LNCaP clone FGC (cell line): ENCODE measurements around the gene ANAPC15.
"Not testable (repeated sequence)": the region's sequence is repeated elsewhere in the genome, so short reads cannot be mapped to it uniquely, and the experiment has no call there.

Experiments
- DNase-seq: peaks from one replicate; pipeline ENCODE4 v3.0.0-alpha.2; 2011; ENCODE audit warnings: low read depth
- H3K4me3 ChIP-seq: 2 replicates; pipeline ENCODE4 v1.5.1; 2011; ENCODE audit warnings: mild to moderate bottlenecking, low read depth, low read length, control low read depth
- TF ChIP-seq, protein P1 (sequence below): IDR thresholded peaks from 2 replicates; pipeline ENCODE4 v1.5.1; 2012; ENCODE audit warnings: mild to moderate bottlenecking; ENCODE audit not compliant: control insufficient read depth, insufficient read depth; ENCODE audit errors: extremely low read depth

Gene ANAPC15

DNA sequence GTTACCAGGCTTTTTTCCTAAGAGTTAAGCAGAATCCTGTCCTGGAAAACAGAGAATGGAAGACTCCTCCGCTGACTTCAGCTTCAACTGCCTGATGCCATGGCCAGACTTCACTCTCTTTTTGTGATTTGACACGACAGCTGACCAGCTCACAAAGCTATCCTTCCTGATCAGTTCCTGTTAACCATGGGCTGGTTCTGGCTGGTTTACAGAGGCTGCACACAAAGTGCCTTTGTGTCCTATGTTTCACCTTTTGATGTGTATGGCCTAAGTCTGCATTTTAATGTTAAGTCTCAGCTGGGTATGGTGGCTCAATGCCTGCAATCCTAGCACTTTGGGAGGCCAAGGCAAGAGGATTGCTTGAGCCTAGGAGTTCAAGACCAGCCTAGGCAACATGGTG, 34.1 kb upstream of the ANAPC15 start:
- no peak for DNase-seq
- no peak overlapping the region for H3K4me3 ChIP-seq
- TF ChIP-seq, protein P1, sequence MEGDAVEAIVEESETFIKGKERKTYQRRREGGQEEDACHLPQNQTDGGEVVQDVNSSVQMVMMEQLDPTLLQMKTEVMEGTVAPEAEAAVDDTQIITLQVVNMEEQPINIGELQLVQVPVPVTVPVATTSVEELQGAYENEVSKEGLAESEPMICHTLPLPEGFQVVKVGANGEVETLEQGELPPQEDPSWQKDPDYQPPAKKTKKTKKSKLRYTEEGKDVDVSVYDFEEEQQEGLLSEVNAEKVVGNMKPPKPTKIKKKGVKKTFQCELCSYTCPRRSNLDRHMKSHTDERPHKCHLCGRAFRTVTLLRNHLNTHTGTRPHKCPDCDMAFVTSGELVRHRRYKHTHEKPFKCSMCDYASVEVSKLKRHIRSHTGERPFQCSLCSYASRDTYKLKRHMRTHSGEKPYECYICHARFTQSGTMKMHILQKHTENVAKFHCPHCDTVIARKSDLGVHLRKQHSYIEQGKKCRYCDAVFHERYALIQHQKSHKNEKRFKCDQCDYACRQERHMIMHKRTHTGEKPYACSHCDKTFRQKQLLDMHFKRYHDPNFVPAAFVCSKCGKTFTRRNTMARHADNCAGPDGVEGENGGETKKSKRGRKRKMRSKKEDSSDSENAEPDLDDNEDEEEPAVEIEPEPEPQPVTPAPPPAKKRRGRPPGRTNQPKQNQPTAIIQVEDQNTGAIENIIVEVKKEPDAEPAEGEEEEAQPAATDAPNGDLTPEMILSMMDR = no peak

DNA sequence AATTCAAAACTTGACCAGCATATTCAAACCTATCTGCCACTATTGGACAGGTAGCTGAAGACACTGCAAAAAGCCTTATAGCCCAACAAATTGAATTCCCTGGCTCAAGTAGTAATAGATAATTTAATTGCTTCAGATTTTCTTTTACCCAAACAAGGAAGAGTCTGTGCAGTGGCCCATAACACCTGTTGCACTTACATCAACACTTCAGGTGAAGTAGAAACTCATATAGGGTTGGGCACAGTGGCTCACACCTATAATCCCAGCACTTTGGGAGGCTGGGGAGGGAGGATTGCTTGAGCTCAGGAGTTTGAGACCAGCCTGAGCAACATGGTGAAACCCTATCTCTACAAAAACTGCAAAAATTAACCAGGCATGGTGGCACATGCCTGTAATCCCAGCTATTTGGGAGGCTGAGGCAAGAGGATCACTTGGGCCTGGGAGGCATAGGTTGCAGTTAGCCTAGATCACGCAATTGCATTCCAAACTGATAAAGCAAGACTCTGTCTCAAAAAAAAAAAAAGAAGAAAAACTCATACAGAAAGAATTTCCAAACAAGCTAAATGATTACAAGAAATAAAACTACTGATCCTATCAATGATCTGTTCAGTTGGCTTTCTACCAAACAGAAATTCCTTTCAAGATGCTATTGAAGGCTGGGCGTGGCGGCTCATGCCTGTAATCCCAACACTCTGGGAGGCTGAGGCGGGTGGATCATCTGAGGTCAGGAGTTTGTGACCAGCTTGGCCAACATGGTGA, 32.5 kb upstream of the ANAPC15 start:
- no peak for DNase-seq
- TF ChIP-seq, protein P1 = no peak

DNA sequence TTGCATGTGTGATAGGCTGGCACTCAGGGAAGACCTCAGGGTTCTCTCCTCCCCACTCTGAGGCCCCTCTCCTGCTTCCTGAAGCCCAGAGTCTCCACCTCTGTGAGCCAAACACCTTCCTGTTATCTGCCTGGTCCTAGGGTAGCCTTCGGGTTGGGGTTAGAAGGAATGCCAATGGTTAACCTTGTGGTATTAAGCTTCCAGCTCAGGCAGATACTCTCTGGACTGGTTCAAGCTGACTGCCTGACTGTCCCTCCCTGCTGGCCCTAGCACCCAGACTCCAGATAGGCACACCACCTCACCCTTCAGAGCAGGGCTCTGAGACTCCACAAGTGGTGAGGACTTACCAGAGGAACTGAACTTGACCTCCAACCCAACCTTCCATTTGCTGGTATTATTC, 30.0 kb upstream of the ANAPC15 start:
- DNase-seq, H3K4me3 ChIP-seq: not testable (repeated sequence)

More for the DNA sequence above, 32.5 kb upstream of the ANAPC15 start:
- no peak overlapping the region for H3K4me3 ChIP-seq

DNA sequence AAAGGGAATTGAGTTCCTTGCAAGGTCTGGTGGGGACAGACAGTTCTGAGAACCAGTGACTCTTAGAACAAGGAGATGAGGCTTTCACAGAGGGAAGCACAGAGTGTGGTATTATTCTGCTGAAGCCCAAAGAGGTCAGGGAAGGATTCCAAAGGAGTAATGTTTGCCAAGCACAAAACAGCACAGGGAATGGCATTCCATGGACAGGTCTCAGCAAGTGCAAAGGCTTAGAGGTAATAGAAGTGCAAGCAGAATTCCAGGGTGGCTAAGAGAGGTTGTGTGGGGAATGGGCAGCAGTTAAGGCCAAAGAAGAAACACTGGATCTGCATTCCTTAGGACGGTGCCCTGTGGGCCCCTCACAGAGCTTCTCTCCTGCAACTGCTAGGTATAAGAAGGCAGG, 29.6 kb upstream of the ANAPC15 start:
- DNase-seq, H3K4me3 ChIP-seq: not testable (repeated sequence)

DNA sequence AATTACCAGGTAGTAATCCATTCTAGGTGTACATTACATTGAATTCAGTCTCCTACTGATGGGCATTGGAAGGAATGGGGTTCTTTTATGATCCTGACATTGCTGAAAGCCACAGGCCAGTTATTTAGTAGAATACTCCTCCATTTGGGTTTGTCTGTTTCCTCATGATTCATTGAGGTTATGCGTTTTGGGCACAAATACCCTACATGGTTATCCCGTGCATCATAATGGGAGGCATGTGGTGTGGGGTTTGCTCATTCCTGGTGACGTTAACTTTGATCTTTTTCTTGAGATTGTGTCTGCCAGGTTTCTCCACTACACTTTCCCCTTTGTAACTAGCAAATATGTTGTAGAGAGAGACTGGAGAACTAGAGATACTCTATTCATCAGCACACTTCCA, 28.6 kb upstream of the ANAPC15 start:
- H3K4me3 ChIP-seq = no peak overlapping the region
- no peak for DNase-seq
- TF ChIP-seq, protein P1 = no peak

DNA sequence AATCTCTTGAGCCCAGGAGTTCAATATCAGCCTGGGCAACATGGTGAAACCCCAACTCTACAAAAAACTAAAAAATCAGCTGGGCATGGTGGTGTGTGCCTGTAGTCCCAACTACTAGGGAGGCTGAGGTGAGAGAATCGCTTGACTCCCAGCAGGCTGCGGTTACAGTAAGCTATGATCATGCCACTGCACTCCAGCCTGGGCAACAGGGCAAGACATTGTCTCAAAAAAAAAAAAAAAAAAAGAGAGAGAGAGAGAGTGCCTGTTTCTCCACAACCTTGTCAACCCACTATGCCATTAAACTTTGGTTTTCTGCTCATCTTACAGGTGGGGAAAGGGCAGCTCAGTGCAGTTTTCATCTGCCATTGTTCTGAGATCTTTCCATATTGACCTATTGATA, 28.2 kb upstream of the ANAPC15 start:
- TF ChIP-seq, protein P1 = no peak
- no peak for DNase-seq
- no peak overlapping the region for H3K4me3 ChIP-seq

DNA sequence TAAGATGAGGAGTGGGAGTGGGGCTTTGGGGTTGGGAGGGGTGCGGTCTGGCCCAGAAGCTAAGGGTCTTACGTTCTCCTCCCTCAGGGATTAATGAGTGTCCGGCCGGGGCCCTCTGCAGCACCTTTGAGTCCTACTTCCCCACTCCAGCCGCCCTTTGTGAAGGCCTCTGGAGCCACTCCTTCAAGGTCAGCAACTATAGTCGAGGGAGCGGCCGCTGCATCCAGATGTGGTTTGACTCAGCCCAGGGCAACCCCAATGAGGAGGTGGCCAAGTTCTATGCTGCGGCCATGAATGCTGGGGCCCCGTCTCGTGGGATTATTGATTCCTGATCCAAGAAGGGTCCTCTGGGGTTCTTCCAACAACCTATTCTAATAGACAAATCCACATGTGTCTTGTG, 27.0 kb upstream of the ANAPC15 start:
- DNase-seq = no peak
- H3K4me3 ChIP-seq = no peak overlapping the region
- TF ChIP-seq, protein P1 = no peak

DNA sequence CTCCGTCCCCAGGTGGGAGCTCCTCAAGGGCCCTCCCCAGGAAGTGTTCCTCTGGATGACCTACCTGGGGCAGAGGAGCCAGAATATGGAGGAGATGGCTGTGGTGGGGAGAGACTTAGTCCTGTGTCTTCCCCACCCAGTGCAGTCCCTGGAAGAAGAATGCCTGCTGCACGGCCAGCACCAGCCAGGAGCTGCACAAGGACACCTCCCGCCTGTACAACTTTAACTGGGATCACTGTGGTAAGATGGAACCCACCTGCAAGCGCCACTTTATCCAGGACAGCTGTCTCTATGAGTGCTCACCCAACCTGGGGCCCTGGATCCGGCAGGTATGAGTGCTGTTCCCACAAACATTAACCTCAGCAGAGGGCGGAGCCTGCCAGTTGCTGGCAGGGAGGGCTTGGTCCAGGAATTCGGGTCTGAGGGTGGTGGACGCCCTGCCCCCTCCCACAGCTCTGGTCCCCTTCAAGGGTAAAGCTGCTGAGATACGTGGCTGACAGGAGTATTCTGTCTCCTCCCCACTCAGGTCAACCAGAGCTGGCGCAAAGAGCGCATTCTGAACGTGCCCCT, 26.4 kb upstream of the ANAPC15 start:
- H3K4me3 ChIP-seq = no peak overlapping the region
- TF ChIP-seq, protein P1 = no peak
- DNase-seq = no peak
